Neural crest cell (in vitro differentiated cells): ENCODE measurements around the gene NRL. TPM values are rescaled to one million over a fixed set of nuclear protein-coding genes. Genes with fewer than 3 reads are reported as not detected.

ENCODE experiments used
- DNase-seq: peaks from one replicate; pipeline ENCODE4 v3.0.0; 2021; ENCODE audit warnings: low read depth, mixed read lengths, low spot score
- H3K27ac Mint-ChIP-seq: one replicate; pipeline ENCODE4 v1.8.0; 2021; ENCODE audit warnings: mild to moderate bottlenecking, mixed read lengths; ENCODE audit not compliant: unreplicated experiment
- H3K27me3 Mint-ChIP-seq: 2 replicates; pipeline ENCODE4 v1.8.0; 2021; ENCODE audit warnings: low read depth, mild to moderate bottlenecking, mixed read lengths
- H3K36me3 Mint-ChIP-seq: 2 replicates; pipeline ENCODE4 v1.8.0; 2021; ENCODE audit warnings: low read depth, mild to moderate bottlenecking, mixed read lengths
- H3K4me1 Mint-ChIP-seq: 2 replicates; pipeline ENCODE4 v1.8.0; 2021; ENCODE audit warnings: mixed read lengths
- H3K4me3 Mint-ChIP-seq: one replicate; pipeline ENCODE4 v1.8.0; 2021; ENCODE audit warnings: mild to moderate bottlenecking, mixed read lengths
- H3K9me3 Mint-ChIP-seq: 2 replicates; pipeline ENCODE4 v1.8.0; 2021; ENCODE audit warnings: mixed read lengths
- CTCF ChIP-seq: fragments of 200-600 bp; sonication (generic); conservative IDR thresholded peaks from 2 replicates; pipeline ENCODE4 v1.5.0; 2021; ENCODE audit warnings: antibody characterized with exemption, mild to moderate bottlenecking
- total RNA-seq: library from RNA; stranded (reverse); gene quantifications from 2 replicates; pipeline ENCODE4 v1.2.1, GENCODE V29; 2021

The NRL gene
- total RNA-seq, 1 donor from 2014 or later, result 1.2 TPM

DNA sequence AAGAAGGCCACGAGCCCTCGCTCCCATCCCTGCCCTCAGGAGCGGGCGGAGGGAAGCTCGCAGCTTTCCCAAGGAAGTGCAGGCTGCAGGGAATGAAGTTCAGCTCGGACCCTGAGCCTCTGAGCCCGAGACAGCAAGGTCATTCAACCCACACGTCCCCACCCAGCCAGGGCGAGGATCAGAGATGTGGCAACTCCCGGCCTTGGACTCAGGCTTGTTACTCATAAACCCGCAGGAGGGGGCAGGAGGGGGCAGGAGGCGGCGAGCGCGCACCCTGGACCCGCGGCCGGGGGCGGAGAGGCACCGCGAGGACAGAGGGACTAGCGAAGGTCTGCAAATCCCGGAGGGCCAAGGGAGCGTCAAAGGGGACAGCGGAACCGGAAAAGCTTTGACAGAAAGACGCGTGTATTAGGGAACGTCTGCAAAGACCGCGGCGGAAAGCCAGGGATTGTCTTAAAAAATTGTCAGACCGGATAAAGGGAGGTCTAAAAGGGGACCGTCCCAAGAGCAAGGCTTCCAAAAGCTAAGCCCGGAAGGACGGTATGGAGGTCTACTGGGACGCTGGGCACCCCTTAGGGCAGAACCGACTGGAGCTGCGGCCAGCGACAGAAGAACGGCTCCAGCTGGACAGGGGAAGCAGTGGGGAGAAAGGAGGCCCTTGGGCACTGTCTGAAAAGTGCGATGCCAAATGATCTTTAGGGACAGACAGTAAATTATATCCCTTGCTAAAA, 783 bp downstream of the NRL start:
- peak overlapping the region; percentile 99 for H3K27ac Mint-ChIP-seq
- no peak for TF ChIP-seq CTCF
- peak; percentile 63 for DNase-seq
- no peaks in the 10 kb centered on the region for H3K27me3 Mint-ChIP-seq
- H3K9me3 Mint-ChIP-seq, result no peaks in the 10 kb centered on the region
- H3K36me3 Mint-ChIP-seq, result peaks cover 2% of the 10 kb centered on the region
- H3K4me1 Mint-ChIP-seq, result peaks cover 27% of the 10 kb centered on the region
- H3K4me3 Mint-ChIP-seq, result peak overlapping the region; percentile 99

DNA sequence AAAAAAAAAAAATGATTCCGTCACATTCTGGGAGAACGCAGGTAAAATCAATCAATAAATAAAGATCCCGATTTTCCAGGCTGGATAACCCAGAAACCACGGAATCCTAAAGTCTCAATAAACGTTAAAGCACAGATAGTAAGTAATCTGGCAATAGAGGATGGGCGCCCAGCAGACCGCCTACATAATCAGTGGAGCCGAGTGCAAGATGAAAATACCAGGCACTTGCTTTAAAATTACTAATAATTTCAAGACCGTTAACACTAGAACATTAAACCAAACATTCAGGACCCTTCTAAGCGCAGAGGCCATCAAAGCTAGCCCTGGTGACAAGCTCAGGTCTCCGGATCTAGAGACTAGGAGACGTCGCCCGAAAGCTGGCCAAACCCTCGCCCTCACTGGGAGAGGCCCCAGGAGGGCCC, 1.4 kb downstream of the NRL start:
- Mint-ChIP-seq H3K27me3 (no peaks in the 10 kb centered on the region), H3K4me1 (peaks cover 33% of the 10 kb centered on the region), H3K9me3 (no peaks in the 10 kb centered on the region), H3K27ac (peak overlapping the region; percentile 99), H3K4me3 (peak overlapping the region; percentile 99), H3K36me3 (no peaks in the 10 kb centered on the region)
- no peak for DNase-seq
- TF ChIP-seq CTCF, result no peak

GRCh38 chr14:24110523-24110922, 4.2 kb downstream of the NRL start:
- DNase-seq, result no peak
- Mint-ChIP-seq H3K27me3 (no peaks in the 10 kb centered on the region), H3K9me3 (no peaks in the 10 kb centered on the region), H3K27ac (no peak overlapping the region), H3K36me3 (no peaks in the 10 kb centered on the region), H3K4me1 (peaks cover 25% of the 10 kb centered on the region), H3K4me3 (peak overlapping the region; percentile 38)
- TF ChIP-seq CTCF, result no peak

GRCh38 chr14:24110060-24110459, 4.7 kb downstream of the NRL start:
- DNase-seq, result no peak
- no peaks in the 10 kb centered on the region for H3K9me3 Mint-ChIP-seq
- H3K4me1 Mint-ChIP-seq, result peaks cover 21% of the 10 kb centered on the region
- H3K4me3 Mint-ChIP-seq, result no peak overlapping the region
- no peaks in the 10 kb centered on the region for H3K36me3 Mint-ChIP-seq
- H3K27ac Mint-ChIP-seq, result no peak overlapping the region
- no peaks in the 10 kb centered on the region for H3K27me3 Mint-ChIP-seq
- TF ChIP-seq CTCF, result no peak

GRCh38 chr14:24108336-24108874, 6.3 kb downstream of the NRL start:
- no peak for TF ChIP-seq CTCF
- peak overlapping the region; percentile 74 for H3K4me3 Mint-ChIP-seq

More at GRCh38 chr14:24108336-24108874, 6.3 kb downstream of the NRL start:
- DNase-seq, result no peak
- H3K27me3 Mint-ChIP-seq, result no peaks in the 10 kb centered on the region
- H3K27ac Mint-ChIP-seq, result no peak overlapping the region
- H3K36me3 Mint-ChIP-seq, result peaks cover 5% of the 10 kb centered on the region
- H3K9me3 Mint-ChIP-seq, result no peaks in the 10 kb centered on the region
- H3K4me1 Mint-ChIP-seq, result peaks cover 10% of the 10 kb centered on the region
